NT2/D1 (cell line): ENCODE measurements around the gene MT1E.

Source experiments
- DNase-seq: peaks from one replicate; pipeline ENCODE4 v3.0.0-alpha.2; 2011; ENCODE audit warnings: low read depth, low spot score
- H3K27me3 ChIP-seq: 2 replicates; pipeline ENCODE4 v1.6.0; 2011; ENCODE audit warnings: mild to moderate bottlenecking; ENCODE audit not compliant: insufficient read length, insufficient read depth
- H3K36me3 ChIP-seq: 2 replicates; pipeline ENCODE4 v1.6.1; 2011; ENCODE audit warnings: mild to moderate bottlenecking, low read length, mixed read lengths; ENCODE audit not compliant: insufficient read depth, insufficient read length
- H3K4me1 ChIP-seq: 2 replicates; pipeline ENCODE4 v1.5.1; 2011; ENCODE audit not compliant: insufficient read depth, insufficient read length
- H3K4me3 ChIP-seq: 2 replicates; pipeline ENCODE4 v1.5.1; 2011; ENCODE audit warnings: low read depth; ENCODE audit not compliant: insufficient read length
- H3K9ac ChIP-seq: 2 replicates; pipeline ENCODE4 v1.6.0; 2011; ENCODE audit warnings: low read depth; ENCODE audit not compliant: insufficient read length
- H3K9me3 ChIP-seq: 2 replicates; pipeline ENCODE4 v1.5.1; 2011; ENCODE audit warnings: mild to moderate bottlenecking, low read length; ENCODE audit not compliant: insufficient read depth
- SUZ12 ChIP-seq: IDR thresholded peaks from 2 replicates; pipeline ENCODE4 v1.6.1; 2011; ENCODE audit not compliant: insufficient read length, insufficient read depth; ENCODE audit errors: extremely low read depth
- YY1 ChIP-seq: IDR thresholded peaks from 2 replicates; pipeline ENCODE4 v1.6.1; 2011; ENCODE audit not compliant: insufficient read length, insufficient read depth
- ZNF274 ChIP-seq: IDR thresholded peaks from 2 replicates; pipeline ENCODE4 v1.6.1; 2011; ENCODE audit warnings: mild to moderate bottlenecking, low read depth, low read length

Gene MT1E

DNA sequence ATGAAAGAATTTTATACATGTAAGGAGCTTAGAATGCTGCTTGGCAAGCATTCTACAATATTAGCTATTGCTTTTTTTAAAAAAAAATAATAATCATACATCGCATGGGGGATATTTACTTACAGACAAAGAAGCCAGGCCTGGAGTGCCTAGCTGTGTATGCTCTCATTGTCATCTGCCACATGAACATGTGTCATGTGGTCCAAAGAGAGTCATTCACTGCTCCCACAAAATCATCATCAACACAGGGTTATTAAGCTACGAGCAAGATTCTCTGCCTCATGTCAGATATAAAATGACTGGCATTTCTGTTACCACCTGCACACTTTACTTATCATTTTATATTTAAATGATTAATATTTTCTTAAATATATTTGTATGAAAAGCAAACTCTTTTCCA, 1.9 kb upstream of the MT1E start:
- Histone ChIP-seq H3K9me3 (no peaks in the 10 kb centered on the region), H3K27me3 (peaks cover 24% of the 10 kb centered on the region), H3K4me1 (peaks cover 8% of the 10 kb centered on the region), H3K9ac (no peak overlapping the region), H3K36me3 (peaks cover 10% of the 10 kb centered on the region), H3K4me3 (no peak overlapping the region)
- TF ChIP-seq SUZ12: no peak
- no peak for TF ChIP-seq YY1
- no peak for TF ChIP-seq ZNF274
- DNase-seq: no peak

DNA sequence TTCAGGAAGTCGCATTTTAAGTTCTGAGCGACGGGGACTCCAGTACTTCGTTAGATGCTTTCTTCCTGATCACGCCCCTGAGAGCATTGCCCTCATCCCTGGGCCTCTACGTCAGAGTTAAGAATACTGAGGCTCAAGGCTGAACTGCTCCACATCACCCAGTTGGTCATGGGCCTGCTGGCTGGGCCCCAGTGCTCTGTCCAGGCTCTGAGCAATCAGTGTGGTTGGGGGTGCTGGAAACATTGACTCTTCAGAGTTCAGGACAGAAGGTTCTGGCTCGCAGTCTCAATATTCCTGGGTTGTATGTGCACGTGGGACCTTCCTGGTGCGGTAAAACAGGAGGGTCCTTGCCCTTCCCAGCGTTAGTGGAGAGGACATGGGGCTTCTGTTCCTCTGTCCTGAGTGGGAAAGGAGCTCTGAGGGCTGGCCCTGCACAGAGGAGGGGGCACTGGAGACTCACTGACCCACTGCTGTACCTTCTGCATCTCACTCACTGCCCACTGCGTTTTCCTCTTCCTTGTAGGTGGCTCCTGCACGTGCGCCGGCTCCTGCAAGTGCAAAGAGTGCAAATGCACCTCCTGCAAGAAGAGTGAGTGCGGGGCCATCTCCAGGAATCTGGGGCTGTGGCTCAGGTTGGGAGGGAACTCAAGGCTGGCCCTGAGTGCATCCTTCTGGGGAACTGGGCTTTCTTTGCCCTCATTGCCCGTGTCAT, 518 bp downstream of the MT1E start:
- Histone ChIP-seq H3K36me3 (peaks cover 10% of the 10 kb centered on the region), H3K4me3 (peak overlapping the region; percentile 67), H3K9me3 (no peaks in the 10 kb centered on the region), H3K27me3 (peaks cover 39% of the 10 kb centered on the region), H3K9ac (peak overlapping the region; percentile 90), H3K4me1 (peaks cover 8% of the 10 kb centered on the region)
- no peak for DNase-seq
- TF ChIP-seq ZNF274 (no peak), SUZ12 (no peak), YY1 (no peak)

DNA sequence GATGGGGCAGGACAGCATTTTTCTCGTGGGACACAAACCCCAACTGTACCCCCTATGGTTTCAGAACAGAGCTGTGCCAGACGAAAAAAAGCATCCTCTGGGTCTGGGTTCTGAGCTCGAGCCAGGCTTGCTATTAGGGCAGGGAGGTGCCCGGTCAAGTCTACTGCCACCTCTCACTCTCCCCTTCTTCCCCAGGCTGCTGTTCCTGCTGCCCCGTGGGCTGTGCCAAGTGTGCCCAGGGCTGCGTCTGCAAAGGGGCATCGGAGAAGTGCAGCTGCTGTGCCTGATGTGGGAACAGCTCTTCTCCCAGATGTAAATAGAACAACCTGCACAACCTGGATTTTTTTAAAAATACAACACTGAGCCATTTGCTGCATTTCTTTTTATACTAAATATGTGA, 1.1 kb downstream of the MT1E start:
- H3K9me3 ChIP-seq: no peaks in the 10 kb centered on the region

DNA sequence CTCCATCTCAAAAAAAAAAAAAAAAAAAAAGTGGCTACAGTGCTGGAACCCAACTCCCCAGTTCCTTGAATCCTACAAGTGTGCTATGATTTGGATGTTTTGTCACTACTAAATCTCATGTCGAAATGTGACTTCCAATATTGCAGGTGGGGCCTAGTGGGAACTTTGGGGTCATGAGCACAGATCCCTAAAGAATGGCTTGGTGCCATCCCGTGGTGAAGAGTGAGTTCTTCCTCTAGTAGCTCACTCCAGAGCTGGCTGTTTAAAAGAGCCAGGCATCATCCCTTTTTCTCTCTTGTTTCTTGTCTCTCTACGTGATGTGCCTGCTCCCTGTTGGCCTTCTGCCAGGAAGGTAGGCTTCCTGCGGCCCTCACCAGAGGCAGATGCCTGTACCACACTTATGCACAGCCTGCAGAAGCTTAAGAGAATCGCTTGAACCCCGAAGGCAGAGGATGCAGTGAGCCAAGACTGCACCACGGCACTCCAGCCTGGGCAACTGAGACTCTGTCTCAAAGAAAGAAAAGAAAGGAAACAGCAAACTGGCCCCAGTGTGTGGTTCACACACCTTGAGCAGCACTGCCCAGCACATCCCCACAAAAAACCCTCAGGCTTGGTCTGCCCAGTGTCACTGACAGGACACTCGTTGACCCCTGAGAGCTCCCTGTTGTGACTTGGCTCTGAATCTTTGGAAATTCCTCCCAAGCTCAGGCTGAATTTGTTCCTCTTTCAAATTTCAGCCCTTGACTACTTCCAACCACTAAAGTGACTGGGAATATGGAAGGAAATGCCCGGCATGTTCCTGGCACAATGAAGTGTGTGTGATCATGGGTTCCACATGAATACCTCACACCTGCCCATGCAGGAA, 3.1 kb downstream of the MT1E start:
- Histone ChIP-seq H3K4me3 (no peak overlapping the region), H3K27me3 (peaks cover 65% of the 10 kb centered on the region)
- DNase-seq: no peak

More for the DNA sequence above, 1.1 kb downstream of the MT1E start:
- peak overlapping the region; percentile 90 for H3K9ac ChIP-seq
- peaks cover 5% of the 10 kb centered on the region for H3K4me1 ChIP-seq
- peaks cover 10% of the 10 kb centered on the region for H3K36me3 ChIP-seq
- TF ChIP-seq YY1: no peak
- no peak for TF ChIP-seq SUZ12
- TF ChIP-seq ZNF274: no peak
- peaks cover 45% of the 10 kb centered on the region for H3K27me3 ChIP-seq
- H3K4me3 ChIP-seq: peak overlapping the region; percentile 67
- no peak for DNase-seq

DNA sequence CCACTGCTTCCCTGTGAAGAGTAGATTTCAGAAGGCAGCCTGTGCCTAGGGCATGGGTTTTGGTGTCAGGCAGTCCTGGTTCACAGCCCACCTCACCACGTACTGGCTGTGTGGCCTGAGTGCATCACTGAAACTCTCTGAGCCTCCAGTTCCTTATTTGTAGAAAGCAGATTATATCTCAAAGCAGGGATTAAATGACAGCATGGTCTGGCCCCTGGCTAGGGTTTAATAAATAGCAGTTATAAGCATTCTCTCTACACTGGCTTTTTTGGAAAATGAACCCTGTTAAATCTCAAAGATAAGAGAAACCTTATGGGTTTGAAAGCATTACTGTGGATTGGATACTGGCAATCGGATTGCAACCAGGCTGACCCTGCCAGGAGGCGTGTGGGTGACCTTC, 4.0 kb downstream of the MT1E start:
- DNase-seq: no peak
- peaks cover 73% of the 10 kb centered on the region for H3K27me3 ChIP-seq

More for the DNA sequence above, 3.1 kb downstream of the MT1E start:
- Histone ChIP-seq H3K4me1 (peaks cover 5% of the 10 kb centered on the region), H3K36me3 (peaks cover 10% of the 10 kb centered on the region), H3K9me3 (no peaks in the 10 kb centered on the region), H3K9ac (no peak overlapping the region)
- TF ChIP-seq ZNF274 (no peak), YY1 (no peak), SUZ12 (no peak)

DNA sequence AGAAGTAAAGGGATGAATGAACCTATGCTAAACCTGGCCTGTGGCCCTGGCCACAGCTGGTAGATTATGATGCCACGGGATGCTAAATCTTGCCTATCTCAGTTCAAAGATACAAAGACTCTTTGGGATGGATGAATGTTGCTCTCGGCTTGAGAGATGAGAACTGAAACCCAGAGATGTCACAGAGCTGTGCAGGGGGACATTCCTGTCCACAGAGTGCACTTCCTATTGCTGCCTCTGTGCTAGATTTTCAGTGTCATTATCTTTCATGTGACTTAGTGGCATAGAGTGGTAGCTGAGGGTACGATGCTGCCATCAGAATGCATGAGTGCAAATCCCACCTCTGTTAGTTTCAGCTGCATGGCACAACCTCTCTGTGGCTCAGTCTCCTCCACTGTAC, 4.6 kb downstream of the MT1E start:
- H3K36me3 ChIP-seq: peaks cover 10% of the 10 kb centered on the region
- H3K27me3 ChIP-seq: peaks cover 75% of the 10 kb centered on the region

More for the DNA sequence above, 4.0 kb downstream of the MT1E start:
- peaks cover 5% of the 10 kb centered on the region for H3K4me1 ChIP-seq
- H3K36me3 ChIP-seq: peaks cover 10% of the 10 kb centered on the region
- no peaks in the 10 kb centered on the region for H3K9me3 ChIP-seq
- TF ChIP-seq ZNF274 (no peak), SUZ12 (no peak), YY1 (no peak)
- no peak overlapping the region for H3K4me3 ChIP-seq
- H3K9ac ChIP-seq: no peak overlapping the region

DNA sequence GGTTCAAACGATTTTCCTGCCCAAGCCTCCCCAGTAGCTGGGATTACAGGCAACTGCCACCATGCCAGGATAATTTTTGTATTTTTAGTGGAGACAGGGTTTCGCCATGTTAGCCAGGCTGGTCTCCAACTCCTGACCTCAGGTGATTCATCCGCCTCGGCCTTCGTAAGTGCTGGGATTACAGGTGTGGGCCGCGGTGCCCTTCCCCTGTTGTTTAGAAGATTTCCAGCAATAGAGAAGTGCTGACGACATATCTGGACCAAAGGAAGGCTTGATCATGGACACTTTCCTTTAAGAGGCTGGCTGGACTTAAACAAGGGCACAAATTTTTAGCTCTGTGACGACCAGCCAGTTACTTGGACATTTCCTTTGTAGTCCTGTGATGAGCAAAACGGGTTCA, 5.6 kb downstream of the MT1E start:
- no peak for DNase-seq
- Histone ChIP-seq H3K4me1 (peaks cover 5% of the 10 kb centered on the region), H3K4me3 (no peak overlapping the region), H3K9me3 (no peaks in the 10 kb centered on the region), H3K9ac (no peak overlapping the region), H3K36me3 (peaks cover 5% of the 10 kb centered on the region), H3K27me3 (peaks cover 76% of the 10 kb centered on the region)
- TF ChIP-seq ZNF274 (no peak), YY1 (no peak), SUZ12 (no peak)

More for the DNA sequence above, 4.6 kb downstream of the MT1E start:
- TF ChIP-seq ZNF274 (no peak), YY1 (no peak), SUZ12 (no peak)
- Histone ChIP-seq H3K4me1 (peaks cover 5% of the 10 kb centered on the region), H3K4me3 (no peak overlapping the region), H3K9me3 (no peaks in the 10 kb centered on the region), H3K9ac (no peak overlapping the region)
- DNase-seq: no peak
